Stimulated activated CD4-positive, alpha-beta T cell treated with anti-CD3 and anti-CD28 coated beads, Interleukin-15, amount 100 ng/mL, for 48 hours (primary cell): Measurements from ENCODE around the gene MRPL34.
"Not testable (repeated sequence)": the region's sequence is repeated elsewhere in the genome, so short reads cannot be mapped to it uniquely, and the experiment has no call there.

ENCODE experiments used
- DNase-seq, 2 donors: peaks; one replicate each; pipeline ENCODE4 v3.0.0-alpha.2; 2020; ENCODE audit warnings: low read depth in 2 of 2

Gene MRPL34

DNA sequence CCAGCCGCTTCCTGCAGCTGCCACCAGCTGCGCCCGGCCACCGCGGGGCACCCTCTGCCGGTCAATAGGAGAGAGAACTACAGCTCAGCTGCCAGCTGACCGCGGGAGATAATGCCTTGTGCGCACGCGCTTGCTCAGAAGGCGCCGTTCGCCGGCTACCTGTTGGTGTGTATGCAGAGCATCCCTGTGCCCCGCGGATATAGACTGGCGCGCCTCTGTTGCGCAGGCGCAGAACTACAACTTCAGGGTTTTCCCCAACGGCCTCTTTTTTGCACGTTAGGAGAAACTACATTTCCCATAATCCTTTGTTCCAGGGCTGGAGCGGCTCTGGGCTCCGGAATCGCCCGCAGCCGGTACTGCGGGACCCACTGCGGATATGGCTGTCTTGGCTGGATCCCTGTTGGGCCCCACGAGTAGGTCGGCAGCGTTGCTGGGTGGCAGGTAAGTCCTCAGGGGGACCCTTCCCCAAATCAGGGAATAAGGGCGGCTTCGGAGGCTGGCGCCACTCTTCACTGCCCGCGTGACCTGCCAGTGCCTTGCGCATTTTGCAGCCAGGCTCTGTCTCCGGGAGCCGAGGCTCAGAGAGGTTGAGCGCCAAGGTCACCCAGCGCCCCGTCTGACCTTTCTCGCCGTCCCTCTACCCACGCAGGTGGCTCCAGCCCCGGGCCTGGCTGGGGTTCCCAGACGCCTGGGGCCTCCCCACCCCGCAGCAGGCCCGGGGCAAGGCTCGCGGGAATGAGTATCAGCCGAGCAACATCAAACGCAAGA lies at the start of gene MRPL34:
Gene MRPL34, plus strand, starts transcription at position 356 of the 768 bp plus-strand sequence. Its CDS starts 21 bp downstream, at position 377.
- DNase-seq, result peak; percentile 91 to 97

DNA sequence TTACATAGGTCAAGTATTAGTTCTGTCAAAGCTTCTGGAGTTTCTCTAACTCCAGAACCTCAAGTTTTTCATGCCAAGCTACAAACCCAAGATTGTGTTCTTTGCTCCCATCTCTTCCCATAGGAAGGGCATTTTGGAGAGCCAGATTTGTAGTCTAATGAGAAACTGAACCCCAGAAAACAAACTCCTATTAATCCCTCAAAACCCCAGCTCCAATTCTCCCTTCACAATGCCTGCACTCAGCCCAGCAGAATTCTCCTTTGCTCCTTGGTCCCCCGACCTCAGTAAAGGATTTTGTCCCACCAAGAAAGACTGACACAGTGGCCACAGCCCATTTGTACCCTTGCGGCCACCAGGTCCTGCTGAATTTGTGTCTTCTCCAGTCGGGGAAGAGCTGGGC lies 49.5 kb upstream of the MRPL34 start:
- no peak for DNase-seq

DNA sequence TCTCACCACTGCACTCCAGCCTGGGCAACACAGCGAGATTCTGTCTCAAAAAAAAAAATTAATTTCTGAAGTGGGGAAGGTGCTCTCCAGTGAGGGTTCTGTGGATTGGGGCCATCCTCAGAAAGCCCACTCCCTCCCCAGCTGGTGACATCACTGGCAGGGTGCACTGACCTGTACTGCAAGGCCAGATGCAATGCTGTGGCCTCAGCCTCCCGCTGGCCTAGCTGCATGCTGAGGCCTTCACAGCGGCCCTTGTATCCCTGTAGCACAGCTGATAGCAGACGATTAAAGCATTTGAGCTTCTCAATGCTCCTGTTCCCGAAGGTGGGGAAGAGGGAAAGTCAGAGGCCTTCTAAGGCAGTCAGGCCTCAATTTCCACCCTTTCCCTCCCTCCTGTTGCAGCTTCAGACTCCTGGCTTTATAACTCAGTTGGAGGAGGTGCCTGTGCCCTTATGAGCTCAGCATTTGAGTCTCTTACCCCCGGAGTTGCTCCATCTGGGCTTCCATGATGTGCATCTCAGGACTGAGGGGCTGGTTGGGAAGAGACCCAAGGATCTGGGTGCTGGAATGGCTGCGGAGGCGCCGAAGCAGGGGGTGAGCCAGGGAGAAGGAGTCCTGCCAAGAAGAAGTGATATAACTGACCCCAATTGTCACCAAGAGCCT lies 46.4 kb upstream of the MRPL34 start:
- DNase-seq, result no peak

DNA sequence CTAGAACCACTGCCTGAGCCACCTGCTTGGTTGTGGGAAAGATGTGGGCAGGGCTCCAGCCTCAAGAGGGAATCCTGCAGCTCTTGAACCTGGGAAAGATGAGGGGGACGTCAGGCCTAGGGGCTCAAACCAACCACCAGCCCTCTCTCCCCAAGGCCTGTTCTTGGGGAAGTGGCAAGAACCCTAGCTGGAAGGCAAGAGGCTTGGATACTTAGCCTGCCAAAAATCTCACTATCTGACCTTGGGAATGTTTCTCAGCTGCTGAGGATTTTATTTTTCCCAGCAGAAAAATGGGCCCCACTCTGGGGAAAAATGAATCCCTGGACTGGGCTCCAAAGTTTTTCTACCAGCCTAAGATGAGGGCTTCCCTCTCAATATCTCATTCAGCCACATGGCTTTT lies 45.7 kb upstream of the MRPL34 start:
- DNase-seq, result no peak

DNA sequence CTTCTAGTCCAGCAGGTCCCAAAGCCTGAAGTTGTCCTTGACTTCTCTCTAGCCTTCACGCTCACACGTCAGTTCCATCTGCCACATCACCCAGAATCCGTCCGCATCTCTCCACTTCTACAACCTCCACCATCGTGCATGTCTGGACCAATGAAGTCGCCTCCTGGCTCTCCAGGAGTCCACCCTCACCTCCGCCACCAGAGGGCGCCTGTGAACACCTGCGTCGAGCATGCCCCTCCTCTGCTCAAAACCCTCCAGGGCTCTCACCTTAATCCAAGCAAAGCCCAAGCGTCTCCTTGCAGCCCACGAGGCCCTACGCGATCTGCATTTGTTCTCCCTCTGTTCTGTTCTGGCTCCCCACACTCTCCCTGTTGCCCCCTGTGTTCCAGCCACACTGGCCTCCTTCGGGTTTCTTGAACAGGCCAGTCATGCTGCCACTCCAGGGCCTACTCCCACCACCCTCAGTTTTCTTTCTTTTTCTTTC lies 44.8 kb upstream of the MRPL34 start:
- peak; percentile 83 to 89 for DNase-seq

DNA sequence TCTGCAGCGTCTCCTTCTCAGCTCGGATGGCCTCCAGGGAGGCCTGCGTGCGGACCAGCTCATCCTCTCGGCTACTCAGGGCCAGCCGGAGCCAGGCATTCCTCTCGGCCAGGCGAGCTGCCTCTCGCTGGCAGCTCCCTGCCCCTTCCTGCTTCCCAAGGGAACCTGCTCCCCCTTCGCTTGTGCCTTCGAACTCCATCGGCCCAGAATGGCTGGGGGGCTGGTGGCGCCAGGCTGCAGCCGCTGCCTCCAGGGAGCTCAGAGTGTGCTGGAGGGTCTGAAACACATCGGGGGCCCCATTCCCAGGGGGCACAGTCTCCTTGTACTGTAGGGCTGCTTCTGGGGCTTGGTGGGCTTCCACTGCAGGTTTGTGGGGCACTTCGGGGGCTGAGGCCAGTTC lies 43.1 kb upstream of the MRPL34 start:
- no peak for DNase-seq

DNA sequence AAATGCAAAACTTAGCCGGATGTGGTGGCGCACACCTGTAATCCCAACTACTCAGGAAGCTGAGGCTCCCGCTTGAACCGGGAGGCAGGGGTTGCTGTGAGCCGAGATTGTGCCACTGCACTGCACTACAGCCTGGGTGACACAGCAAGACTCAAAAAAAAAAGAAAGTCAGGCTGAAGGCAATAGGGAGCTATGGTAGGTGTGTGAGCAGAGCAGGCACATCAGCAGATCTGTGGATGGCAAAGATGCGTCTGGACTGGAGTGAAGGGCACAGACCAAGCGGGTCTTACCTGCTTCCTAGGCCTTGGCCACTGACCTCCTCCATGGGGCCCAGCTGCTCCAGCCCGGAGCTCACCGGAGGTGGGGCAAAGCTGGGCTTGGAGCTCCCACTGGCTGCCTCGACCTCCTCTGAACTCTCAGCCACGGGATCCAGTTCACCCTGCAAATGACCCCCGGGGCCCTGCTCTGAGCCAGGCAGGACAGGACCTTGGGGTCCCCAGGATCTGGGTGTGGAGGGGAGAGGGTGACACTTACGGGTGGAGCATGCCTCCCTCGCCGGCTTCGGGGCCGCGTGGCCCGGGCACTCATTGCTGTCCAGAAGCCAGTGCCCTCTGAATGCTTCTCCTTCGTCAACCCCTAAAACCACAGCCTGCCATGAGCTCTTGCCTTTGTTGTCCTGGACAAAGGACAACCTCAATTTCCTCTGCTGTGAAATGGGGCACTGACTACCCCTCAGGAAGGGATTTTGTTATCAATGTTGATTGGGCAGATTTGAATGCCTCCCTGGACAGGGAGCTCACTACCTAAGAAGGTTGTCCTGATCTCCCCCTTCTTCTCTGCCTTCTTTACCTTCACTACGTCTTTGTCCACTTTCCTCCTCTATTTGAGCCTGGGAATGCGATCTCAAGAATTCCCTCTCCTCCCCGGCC lies 41.7 kb upstream of the MRPL34 start:
- DNase-seq, result no peak

DNA sequence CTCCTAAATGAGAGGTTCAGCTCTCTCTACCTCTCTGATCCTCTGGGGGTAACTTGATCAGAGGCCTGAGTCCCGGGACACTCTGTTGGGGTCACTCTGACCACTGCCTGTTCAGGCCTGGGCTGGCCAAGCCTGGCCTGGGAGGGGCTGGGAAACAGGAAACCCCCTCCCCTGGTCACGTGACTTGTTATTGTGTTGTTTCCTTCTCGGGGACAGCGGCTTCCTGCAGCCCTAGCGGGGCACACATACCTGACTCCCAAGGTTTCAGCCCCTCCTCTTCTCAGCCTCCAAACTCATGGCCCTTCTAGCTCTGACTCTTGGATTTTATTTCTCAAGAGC lies 41.1 kb upstream of the MRPL34 start, which contains the start of gene USHBP1:
Gene USHBP1, minus strand, starts transcription at position 105 of the 339 bp plus-strand sequence. CDS start 446 bp downstream, outside the sequence.
- no peak for DNase-seq

DNA sequence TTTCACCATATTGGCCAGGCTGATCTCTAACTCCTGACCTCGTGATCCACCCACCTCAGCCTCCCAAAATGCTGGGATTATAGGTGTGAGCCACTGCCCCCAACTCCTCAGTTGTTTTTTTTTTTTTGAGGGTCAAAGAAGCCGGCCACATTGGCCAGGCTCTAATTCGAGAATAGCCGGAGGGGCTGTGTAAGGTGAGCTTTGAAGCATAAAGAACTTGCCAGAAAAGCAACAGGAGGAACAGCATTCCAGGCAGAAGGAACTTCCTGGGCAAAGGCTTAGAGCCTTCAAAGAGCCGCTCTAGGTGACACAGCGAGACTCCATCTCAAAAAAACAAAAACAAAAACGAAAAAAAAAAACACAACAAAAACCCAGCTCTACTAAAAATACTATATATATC lies 39.6 kb upstream of the MRPL34 start:
- no peak for DNase-seq

DNA sequence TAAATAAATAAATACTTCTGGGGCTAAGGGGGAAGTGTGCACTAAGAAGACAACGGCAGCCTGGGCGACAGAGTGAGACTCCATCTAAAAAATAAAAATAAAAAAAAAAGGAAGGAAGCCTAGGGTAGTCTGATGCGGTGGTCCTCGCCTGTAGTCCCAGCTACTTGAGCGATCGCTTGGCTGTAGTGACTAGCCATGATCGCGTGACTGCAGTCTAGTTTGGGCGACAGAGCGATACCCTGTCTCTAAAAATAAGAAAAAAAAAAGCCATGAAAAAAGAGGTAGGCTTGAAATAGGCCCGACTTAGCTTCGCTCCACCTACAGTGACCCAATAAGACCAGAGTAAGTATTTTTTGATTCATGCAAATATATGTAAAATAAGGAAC lies 39.1 kb upstream of the MRPL34 start:
- no peak for DNase-seq

DNA sequence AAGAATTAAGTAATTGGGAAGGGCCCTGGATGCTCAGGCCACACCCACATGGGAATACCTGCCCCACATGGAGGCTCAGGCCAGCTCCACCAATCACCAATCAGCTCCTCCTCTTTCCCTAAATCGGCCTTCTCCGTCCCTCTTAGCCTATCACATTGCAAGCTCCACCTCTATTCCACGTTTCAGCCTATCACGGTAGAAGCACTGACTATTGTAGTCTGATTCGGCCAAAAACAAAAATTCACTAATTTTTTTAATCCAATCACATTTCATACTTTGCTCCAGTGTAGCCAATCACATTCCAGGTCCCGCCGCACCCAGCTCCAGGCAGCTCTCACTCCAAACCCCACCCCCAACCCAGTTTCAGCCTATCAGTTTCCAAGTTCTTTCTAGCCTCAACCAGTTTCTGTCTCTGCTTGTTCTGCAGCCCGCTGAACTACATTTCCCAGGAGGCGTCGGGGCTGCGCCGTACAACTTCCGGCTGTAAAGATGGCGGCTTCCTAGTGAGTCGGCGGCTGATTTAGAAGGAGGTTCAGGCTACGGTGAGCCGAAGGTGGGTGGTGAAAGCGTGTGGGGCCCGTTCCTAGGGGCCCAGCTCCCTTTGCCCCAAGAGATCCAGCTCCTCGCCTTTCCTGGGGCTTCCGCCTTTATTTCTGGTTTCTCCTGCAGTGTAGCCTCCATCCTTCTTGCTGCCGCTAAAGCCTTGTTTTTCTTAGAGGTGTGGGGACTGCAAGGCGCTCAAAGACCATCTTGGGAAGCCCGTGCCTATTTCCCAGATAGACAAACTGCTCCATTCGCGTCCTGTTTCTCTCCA lies 38.5 kb upstream of the MRPL34 start, which contains the start of gene BABAM1:
Gene BABAM1, plus strand, starts transcription at position 469 of the 814 bp plus-strand sequence. CDS start 1,364 bp downstream, outside the sequence.
- DNase-seq, result peak; percentile 95 to 96

DNA sequence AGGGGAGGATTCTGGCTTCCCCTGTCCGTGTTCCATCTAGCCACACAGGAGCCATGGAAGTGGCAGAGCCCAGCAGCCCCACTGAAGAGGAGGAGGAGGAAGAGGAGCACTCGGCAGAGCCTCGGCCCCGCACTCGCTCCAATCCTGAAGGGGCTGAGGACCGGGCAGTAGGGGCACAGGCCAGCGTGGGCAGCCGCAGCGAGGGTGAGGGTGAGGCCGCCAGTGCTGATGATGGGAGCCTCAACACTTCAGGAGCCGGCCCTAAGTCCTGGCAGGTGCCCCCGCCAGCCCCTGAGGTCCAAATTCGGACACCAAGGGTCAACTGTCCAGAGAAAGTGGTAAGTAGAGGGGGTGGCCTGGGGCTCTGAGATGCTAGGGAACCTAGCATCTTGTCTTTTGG lies 36.9 kb upstream of the MRPL34 start:
- no peak for DNase-seq

DNA sequence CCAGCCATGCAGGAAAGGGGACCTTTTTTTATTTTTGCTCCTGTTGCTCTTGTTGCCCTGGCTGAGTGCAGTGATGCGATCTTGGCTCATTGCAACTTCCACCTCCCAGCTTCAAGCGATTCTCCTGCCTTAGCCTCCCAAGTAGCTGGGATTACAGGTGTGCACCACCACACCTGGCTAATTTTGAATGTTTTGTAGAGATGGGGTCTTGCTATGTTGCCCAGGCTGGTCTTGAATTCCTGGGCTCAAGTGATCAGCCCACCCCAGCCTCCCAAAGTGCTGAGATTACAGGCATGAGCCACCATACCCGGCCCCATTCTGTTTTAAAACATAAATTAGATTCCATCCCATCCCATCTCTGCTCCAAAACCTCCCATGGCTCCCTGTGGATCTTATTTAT lies 30.8 kb upstream of the MRPL34 start:
- DNase-seq, result not testable (repeated sequence)

DNA sequence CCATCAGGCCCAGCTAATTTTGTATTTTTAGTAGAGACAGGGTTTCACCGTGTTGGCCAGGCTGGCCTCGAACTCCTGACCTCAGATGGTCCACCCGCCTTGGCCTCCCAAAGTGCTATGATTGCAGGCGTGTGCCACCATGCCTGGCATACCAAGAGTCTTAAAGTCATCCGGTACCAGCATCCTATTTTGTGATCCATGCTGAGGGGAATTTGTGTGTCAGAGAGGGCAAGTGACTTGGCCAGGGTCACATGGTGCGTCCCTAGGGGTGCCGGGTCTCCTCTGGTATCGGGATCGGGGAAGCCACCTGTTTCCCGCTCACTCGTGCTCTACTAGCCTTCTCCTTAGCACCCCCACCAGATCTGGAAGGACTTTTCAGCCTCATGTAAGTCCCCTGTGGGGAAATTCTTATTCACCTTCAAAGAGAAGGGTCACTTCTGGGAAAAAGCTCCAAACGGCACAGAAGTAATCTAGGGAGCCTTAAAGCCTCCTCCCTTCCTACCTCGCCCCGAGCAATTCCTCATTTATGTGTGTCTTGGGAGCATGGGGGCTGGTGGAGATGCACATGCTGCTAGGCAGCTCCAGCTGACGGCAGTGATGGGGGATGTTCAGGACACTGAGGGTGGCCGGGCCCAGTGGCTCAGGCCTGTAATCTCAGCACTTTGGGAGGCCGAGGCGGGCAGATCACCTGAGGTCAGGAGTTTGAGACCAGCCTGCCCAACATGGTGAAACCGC lies 30.1 kb upstream of the MRPL34 start:
- DNase-seq, result no peak

DNA sequence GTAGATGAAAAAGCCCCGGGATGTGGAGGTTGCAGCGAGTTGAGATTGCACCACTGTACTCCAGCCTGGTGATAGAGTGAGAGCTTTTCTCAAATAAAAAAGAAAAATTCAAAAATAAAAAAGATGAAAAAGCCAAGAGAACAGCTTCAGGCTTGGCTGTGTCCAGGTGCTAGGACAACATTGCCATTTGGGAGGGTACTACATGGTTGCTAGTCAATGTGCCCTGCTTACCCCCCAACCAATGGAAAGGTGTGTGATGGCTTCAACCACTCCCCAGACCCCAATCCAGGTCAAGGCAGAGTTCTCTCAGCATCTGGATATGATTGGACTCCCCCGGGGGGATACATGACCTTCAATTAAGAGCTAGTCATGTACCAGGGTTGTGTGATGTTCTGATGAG lies 26.2 kb upstream of the MRPL34 start:
- DNase-seq, result no peak

DNA sequence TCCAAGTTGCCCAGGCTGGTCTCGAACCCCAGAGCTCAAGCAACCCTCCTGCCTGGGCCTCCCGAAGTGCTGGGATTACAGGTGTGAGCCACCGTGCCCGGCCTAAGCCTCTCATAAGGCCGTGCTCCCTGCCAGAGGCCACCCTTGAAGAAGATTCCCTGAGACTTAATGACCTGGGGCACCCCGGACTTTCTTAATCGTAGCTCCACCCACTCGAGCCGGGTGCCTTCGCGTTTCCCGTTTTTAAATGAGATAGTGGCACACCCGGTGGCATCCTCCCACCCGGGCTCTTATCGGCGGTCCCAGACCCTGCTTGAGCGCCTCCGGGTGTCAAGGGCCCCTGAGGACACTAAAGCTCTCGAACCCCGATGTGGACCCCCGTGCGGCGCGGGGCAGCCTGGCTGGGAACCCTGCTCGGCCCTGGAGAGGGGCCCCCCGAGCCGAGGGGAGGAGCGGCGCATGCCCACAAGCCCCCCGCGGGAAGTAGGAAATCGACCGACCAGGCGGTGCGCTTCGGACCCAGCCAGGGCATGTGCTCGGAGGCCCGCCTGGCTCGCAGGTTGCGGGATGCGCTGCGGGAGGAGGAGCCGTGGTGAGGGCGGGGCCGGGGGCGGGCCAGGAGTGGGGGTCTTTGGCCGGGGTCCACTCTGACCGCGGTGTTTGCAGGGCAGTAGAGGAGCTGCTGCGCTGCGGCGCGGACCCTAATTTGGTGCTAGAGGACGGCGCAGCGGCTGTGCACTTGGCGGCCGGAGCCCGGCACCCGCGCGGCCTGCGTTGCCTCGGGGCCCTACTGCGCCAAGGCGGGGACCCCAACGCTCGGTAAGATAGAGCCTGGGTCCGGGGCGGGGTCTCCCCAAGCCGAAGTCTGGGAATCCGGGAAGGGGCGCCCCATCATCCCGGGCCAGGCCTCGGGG lies 24.0 kb upstream of the MRPL34 start, which contains the start of gene ANKLE1:
Gene ANKLE1, plus strand, starts transcription at position 511 of the 914 bp plus-strand sequence. Its CDS starts 20 bp downstream, at position 531.
- no peak for DNase-seq

DNA sequence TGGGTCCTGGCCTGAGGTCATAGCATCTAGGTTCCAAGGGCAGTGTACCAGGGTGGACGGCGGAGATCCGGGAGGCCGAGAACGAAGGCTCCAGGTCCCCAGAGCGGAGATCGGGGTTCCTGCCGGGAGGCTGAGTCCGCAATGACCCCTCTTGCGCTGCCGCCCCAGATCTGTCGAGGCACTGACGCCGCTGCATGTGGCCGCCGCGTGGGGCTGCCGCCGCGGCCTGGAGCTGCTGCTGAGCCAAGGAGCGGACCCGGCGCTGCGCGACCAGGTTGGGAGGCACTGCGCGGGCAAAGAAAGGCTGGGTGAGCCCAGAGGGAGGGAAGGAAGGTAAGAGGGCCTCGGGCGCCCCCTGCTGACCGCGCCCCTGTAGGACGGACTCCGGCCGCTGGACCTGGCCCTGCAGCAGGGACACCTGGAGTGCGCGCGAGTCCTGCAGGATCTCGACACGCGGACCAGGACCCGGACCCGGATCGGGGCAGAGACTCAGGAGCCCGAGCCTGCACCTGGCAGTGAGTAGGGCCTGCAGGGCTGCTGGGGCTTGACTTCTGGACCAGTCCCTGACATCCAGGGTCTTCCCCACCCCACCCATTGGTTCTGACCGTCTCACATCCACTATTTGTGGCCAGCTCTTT lies 23.1 kb upstream of the MRPL34 start:
- peak; percentile 70 for DNase-seq

DNA sequence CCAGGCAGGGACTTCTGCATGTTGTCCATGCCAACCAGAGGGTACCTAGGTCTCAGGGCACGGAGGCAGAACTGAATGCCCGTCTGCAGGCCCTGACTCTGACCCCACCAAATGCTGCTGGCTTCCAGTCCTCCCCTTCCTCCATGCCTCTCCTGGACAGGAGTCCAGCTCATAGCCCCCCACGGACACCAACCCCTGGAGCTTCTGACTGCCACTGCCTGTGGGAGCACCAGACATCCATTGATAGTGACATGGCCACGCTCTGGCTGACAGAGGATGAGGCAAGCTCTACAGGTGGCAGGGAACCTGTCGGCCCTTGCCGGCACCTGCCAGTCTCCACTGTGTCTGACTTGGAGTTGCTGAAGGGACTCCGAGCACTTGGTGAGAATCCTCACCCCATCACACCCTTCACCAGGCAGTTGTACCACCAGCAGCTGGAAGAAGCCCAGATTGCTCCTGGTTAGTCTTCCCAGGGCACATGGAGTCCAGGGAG lies 22.1 kb upstream of the MRPL34 start:
- DNase-seq, result no peak
